ENCODE measurements around the gene SPEM2. TPM values are rescaled to one million over a fixed set of nuclear protein-coding genes. Genes with fewer than 3 reads are reported as not detected.
A peak's percentile ranks its signal among the peaks of the same experiment; 100 is the strongest.

Gene SPEM2
- total and polyA plus RNA-seq, 2 donors (not counting 1 experiment from before 2014, with no cell fraction given): not detected

- Histone ChIP-seq H3K9me3 (ENCODE audit: control insufficient read depth, insufficient read depth, low read depth, low read length) (no peaks in the 10 kb centered on the region), H3K9ac (ENCODE audit: insufficient read depth, low read length) (peak within 1 kb of the TSS; percentile 73), H3K27me3 (ENCODE audit: control insufficient read depth, insufficient read depth, low read length) (no peaks in the 10 kb centered on the region), H2AFZ (ENCODE audit: low read length) (peak within 1 kb of the TSS; percentile 91), H3K27ac (ENCODE audit: insufficient read depth, low read length) (peak within 1 kb of the TSS; percentile 67), H3K4me1 (ENCODE audit: control insufficient read depth, extremely low read depth, insufficient read depth, low read length) (peaks cover 7% of the 10 kb centered on the region), H3K79me2 (ENCODE audit: control insufficient read depth, insufficient read depth, low read length) (no peaks in the 10 kb centered on the region), H3K36me3 (ENCODE audit: control insufficient read depth, insufficient read depth, low read length) (peaks cover 3% of the 10 kb centered on the region), H4K20me1 (ENCODE audit: control insufficient read depth, extremely low read depth, insufficient read depth, low read length) (no peaks in the 10 kb centered on the region), H3K4me2 (ENCODE audit: extremely low read depth, insufficient read depth, low read length) (peak within 1 kb of the TSS; percentile 99), H3K4me3 (replicated peaks in 1 of 4; ENCODE audit: control extremely low read depth in 1 of 4, insufficient read depth in 1 of 4, low read depth in 3 of 4, low read length in 4 of 4) (peak within 1 kb of the TSS; percentile 76 to 85 (median 82))
- DNase-seq (ENCODE audit: low read depth in 2 of 2): peak; percentile 99
- no peak for TF ChIP-seq CTCF (conservative IDR thresholded peaks at IDR 0.05 in 1 of 2, IDR thresholded peaks at IDR 0.05 in 1 of 2; ENCODE audit: low read depth in 1 of 2, low read length in 2 of 2)
- TF ChIP-seq EZH2 (IDR thresholded peaks at IDR 0.05; ENCODE audit: low read length, missing control alignments): no peak
Observed at GRCh38 chr17:7403977-7404736, 21.3 kb upstream of the SPEM2 start, which contains the start of gene TMEM256. Gene TMEM256, minus strand, starts transcription at chr17:7404097. Its CDS starts 13 bp downstream, at chr17:7404084.

- DNase-seq (ENCODE audit: low read depth in 2 of 2): no peak
- H3K9ac ChIP-seq (ENCODE audit: insufficient read depth, low read length): peak overlapping the region; percentile 73
- H3K27ac ChIP-seq (ENCODE audit: insufficient read depth, low read length): peak overlapping the region; percentile 54
- H3K27me3 ChIP-seq (ENCODE audit: control insufficient read depth, insufficient read depth, low read length): no peaks in the 10 kb centered on the region
- peaks cover 7% of the 10 kb centered on the region for H3K36me3 ChIP-seq (ENCODE audit: control insufficient read depth, insufficient read depth, low read length)
- peak overlapping the region; percentile 66 to 81 (median 74) for H3K4me3 ChIP-seq (replicated peaks in 1 of 4; ENCODE audit: control extremely low read depth in 1 of 4, insufficient read depth in 1 of 4, low read depth in 3 of 4, low read length in 4 of 4)
- no peaks in the 10 kb centered on the region for H4K20me1 ChIP-seq (ENCODE audit: control insufficient read depth, extremely low read depth, insufficient read depth, low read length)
- no peaks in the 10 kb centered on the region for H3K9me3 ChIP-seq (ENCODE audit: control insufficient read depth, insufficient read depth, low read depth, low read length)
- no peaks in the 10 kb centered on the region for H3K79me2 ChIP-seq (ENCODE audit: control insufficient read depth, insufficient read depth, low read length)
- TF ChIP-seq CTCF (conservative IDR thresholded peaks at IDR 0.05 in 1 of 2, IDR thresholded peaks at IDR 0.05 in 1 of 2; ENCODE audit: low read depth in 1 of 2, low read length in 2 of 2) (no peak), EZH2 (IDR thresholded peaks at IDR 0.05; ENCODE audit: low read length, missing control alignments) (no peak)
- peaks cover 7% of the 10 kb centered on the region for H3K4me1 ChIP-seq (ENCODE audit: control insufficient read depth, extremely low read depth, insufficient read depth, low read length)
- peak overlapping the region; percentile 46 for H2AFZ ChIP-seq (ENCODE audit: low read length)
- peak overlapping the region; percentile 77 for H3K4me2 ChIP-seq (ENCODE audit: extremely low read depth, insufficient read depth, low read length)
Observed at GRCh38 chr17:7404737-7405349, 20.6 kb upstream of the SPEM2 start.

All from fibroblast of lung (primary cell).